GM23338 (cell line): Measurements from ENCODE around the gene TFF1. TPM values are rescaled to one million over a fixed set of nuclear protein-coding genes. Genes with fewer than 3 reads are reported as not detected.

Experiments used
- ATAC-seq: fragments of 200-7000 bp; cut with Tn5 transposase; 3 replicates; pipeline ENCODE4 v1.9.1; 2020
- DNase-seq: peaks from one replicate; pipeline ENCODE4 v3.0.0-alpha.2; 2015; ENCODE audit warnings: low spot score
- H2AFZ ChIP-seq: fragments of 200-600 bp; sonication (generic); 2 replicates; pipeline ENCODE4 v1.8.0; 2016; ENCODE audit warnings: antibody characterized with exemption, mild to moderate bottlenecking, moderate library complexity
- H3F3A ChIP-seq: fragments of 200-600 bp; sonication (generic); replicated peaks from 2 replicates; pipeline ENCODE4 v1.8.0; 2017; ENCODE audit warnings: antibody characterized with exemption, mixed run types, low read depth
- H3K27ac ChIP-seq: fragments of 200-600 bp; sonication (generic); 2 replicates; pipeline ENCODE4 v1.6.1; 2016; ENCODE audit warnings: low read depth
- H3K27me3 ChIP-seq: fragments of 200-600 bp; sonication (generic); 2 replicates; pipeline ENCODE4 v1.8.0; 2016; ENCODE audit warnings: mild to moderate bottlenecking, mixed run types, moderate library complexity; ENCODE audit not compliant: insufficient read depth
- H3K36me3 ChIP-seq: fragments of 200-600 bp; sonication (generic); 2 replicates; pipeline ENCODE4 v1.8.0; 2016; ENCODE audit warnings: mild to moderate bottlenecking; ENCODE audit not compliant: insufficient read depth
- H3K4me1 ChIP-seq: fragments of 200-600 bp; sonication (generic); 2 replicates; pipeline ENCODE4 v1.8.0; 2016; ENCODE audit warnings: mild to moderate bottlenecking, moderate library complexity; ENCODE audit not compliant: insufficient read depth
- H3K4me2 ChIP-seq: fragments of 200-600 bp; sonication (generic); 2 replicates; pipeline ENCODE4 v1.7.1; 2017; ENCODE audit warnings: mixed run types
- H3K4me3 ChIP-seq: fragments of 200-600 bp; sonication (generic); 2 replicates; pipeline ENCODE4 v1.6.1; 2016; ENCODE audit warnings: mixed run types
- H3K79me2 ChIP-seq: fragments of 200-600 bp; sonication (generic); replicated peaks from 2 replicates; pipeline ENCODE4 v1.8.0; 2017; ENCODE audit warnings: mild to moderate bottlenecking; ENCODE audit not compliant: insufficient read depth
- H3K9me2 ChIP-seq: fragments of 200-600 bp; sonication (generic); 2 replicates; pipeline ENCODE4 v1.8.0; 2017; ENCODE audit not compliant: insufficient read depth
- H4K20me1 ChIP-seq: fragments of 200-600 bp; sonication (generic); replicated peaks from 2 replicates; pipeline ENCODE4 v1.8.0; 2017; ENCODE audit warnings: mild to moderate bottlenecking; ENCODE audit not compliant: insufficient read depth
- H3K27ac Mint-ChIP-seq: 2 replicates; pipeline ENCODE4 v1.8.0; 2020; ENCODE audit warnings: inconsistent platforms, mild to moderate bottlenecking, moderate library complexity, mixed read lengths
- H3K27me3 Mint-ChIP-seq: 3 replicates; pipeline ENCODE4 v1.8.0; 2022; ENCODE audit warnings: low read depth, mild to moderate bottlenecking, moderate library complexity, mixed read lengths, inconsistent platforms; ENCODE audit not compliant: insufficient read depth, poor library complexity
- H3K36me3 Mint-ChIP-seq: 3 replicates; pipeline ENCODE4 v1.8.0; 2021; ENCODE audit warnings: low read depth, mild to moderate bottlenecking, inconsistent platforms, moderate library complexity, mixed read lengths
- H3K4me1 Mint-ChIP-seq: 3 replicates; pipeline ENCODE4 v1.8.0; 2020; ENCODE audit warnings: mild to moderate bottlenecking, inconsistent platforms, mixed read lengths
- H3K4me3 Mint-ChIP-seq: 3 replicates; pipeline ENCODE4 v1.8.0; 2021; ENCODE audit warnings: moderate library complexity, mild to moderate bottlenecking, inconsistent platforms, mixed read lengths
- H3K9me3 Mint-ChIP-seq: 3 replicates; pipeline ENCODE4 v1.8.0; 2020; ENCODE audit warnings: moderate library complexity, mild to moderate bottlenecking, inconsistent platforms, mixed read lengths
- CREB1 ChIP-seq: fragments of 250-450 bp; sonication (Bioruptor Pico); IDR thresholded peaks from 2 replicates; pipeline ENCODE4 v1.5.0; 2020; ENCODE audit warnings: low read depth, mild to moderate bottlenecking, moderate library complexity
- CTCF ChIP-seq, 2 experiments: fragments of 200-600 bp in 1 of 2; sonication (generic) in 1 of 2; conservative IDR thresholded peaks; 2 replicates each; pipeline versions ENCODE4 v1.5.1 to v1.6.1; 2016 to 2017; ENCODE audit warnings: antibody characterized with exemption in 2 of 2, low read depth in 2 of 2, mild to moderate bottlenecking in 2 of 2, moderate library complexity in 1 of 2
- ETS1 ChIP-seq: IDR thresholded peaks from 2 replicates; pipeline ENCODE4 v1.6.1; 2016; ENCODE audit warnings: antibody characterized with exemption
- EZH2 ChIP-seq: fragments of 200-600 bp; sonication (generic); IDR thresholded peaks from one replicate; pipeline ENCODE4 v1.8.0; 2017; ENCODE audit warnings: antibody characterized with exemption, mild to moderate bottlenecking, low read depth; ENCODE audit not compliant: unreplicated experiment
- EZH2phosphoT487 ChIP-seq: fragments of 200-600 bp; sonication (generic); IDR thresholded peaks from one replicate; pipeline ENCODE4 v1.8.1; 2018; ENCODE audit warnings: antibody characterized with exemption; ENCODE audit not compliant: unreplicated experiment
- NANOG ChIP-seq: IDR thresholded peaks from 2 replicates; pipeline ENCODE4 v1.6.1; 2016; ENCODE audit warnings: antibody characterized with exemption, borderline replicate concordance
- REST ChIP-seq: IDR thresholded peaks from one replicate; pipeline ENCODE4 v1.6.1; 2018; ENCODE audit warnings: antibody characterized with exemption; ENCODE audit not compliant: unreplicated experiment
- STAT1 ChIP-seq: IDR thresholded peaks from one replicate; pipeline ENCODE4 v1.6.1; 2016; ENCODE audit warnings: antibody characterized with exemption; ENCODE audit not compliant: unreplicated experiment
- ZNF331 ChIP-seq: fragments of 250-450 bp; sonication (Bioruptor Pico); IDR thresholded peaks from 2 replicates; pipeline ENCODE4 v1.5.0; 2020; ENCODE audit warnings: low read depth, mild to moderate bottlenecking, moderate library complexity
- ZNF462 ChIP-seq: fragments of 250-450 bp; sonication (Bioruptor Pico); IDR thresholded peaks from 2 replicates; pipeline ENCODE4 v1.5.0; 2020; ENCODE audit warnings: mild to moderate bottlenecking, moderate library complexity
- polyA plus RNA-seq: library from polyadenylated mRNA; unstranded; fragments of >200 nt; fragmentation: Nextera tagmentation; extraction: Ambion mirVana; gene quantifications from 2 replicates; pipeline ENCODE4 v1.2.1, GENCODE V29; 2016
- total RNA-seq: library from RNA; depleted of rRNA; stranded (reverse); fragments of >200 nt; shearing (Covaris generic); gene quantifications from 2 replicates; pipeline ENCODE4 v1.2.3, GENCODE V29; 2014

TFF1 gene
- total and polyA plus RNA-seq, 2 experiments from 2014 or later, result not detected

- TF ChIP-seq ZNF462 (no peak), NANOG (no peak), STAT1 (no peak), ZNF331 (no peak), EZH2 (no peak), ETS1 (no peak), CREB1 (no peak)
Measured at GRCh38 chr21:42343101-42343500, 23.2 kb downstream of the TFF1 start (continued).

GRCh38 chr21:42341776-42342542 lies 24.4 kb downstream of the TFF1 start:
- no peaks in the 10 kb centered on the region for H3K9me3 Mint-ChIP-seq
- ATAC-seq (no peak), DNase-seq (no peak)
- H3K36me3 Mint-ChIP-seq, result no peaks in the 10 kb centered on the region
- H3K27ac Mint-ChIP-seq, result no peak overlapping the region; the same call in 1 of the 2 replicates
- H3K4me3 Mint-ChIP-seq, result no peak overlapping the region
- Histone ChIP-seq H4K20me1 (no peaks in the 10 kb centered on the region), H3K4me3 (no peak overlapping the region), H3K36me3 (no peaks in the 10 kb centered on the region), H3K27ac (no peak overlapping the region), H2AFZ (no peak overlapping the region), H3K4me1 (peaks cover 2% of the 10 kb centered on the region; the same call in 1 of the 2 replicates), H3F3A (no peaks in the 10 kb centered on the region; the same call in 1 of the 2 replicates), H3K9me2 (no peaks in the 10 kb centered on the region), H3K4me2 (no peak overlapping the region), H3K27me3 (no peaks in the 10 kb centered on the region), H3K79me2 (no peaks in the 10 kb centered on the region)
- peaks cover 17% of the 10 kb centered on the region for H3K27me3 Mint-ChIP-seq
- peaks cover 16% of the 10 kb centered on the region; the same call in 2 of the 3 replicates for H3K4me1 Mint-ChIP-seq
- TF ChIP-seq EZH2phosphoT487, result no peak
- TF ChIP-seq EZH2, result no peak
- TF ChIP-seq REST, result no peak
- no peak for TF ChIP-seq ZNF331
- TF ChIP-seq CTCF (conservative IDR thresholded peaks at IDR 0.05; ENCODE audit: low read depth in 2 of 2), result no peak
